HG03097 (cell line): ENCODE results near the gene TECPR1.

ENCODE experiments used
- ATAC-seq: cut with Tn5 transposase; IDR thresholded peaks from one replicate; pipeline ENCODE4 v1.9.1; 2021; ENCODE audit not compliant: unreplicated experiment, low FRiP score

The TECPR1 gene

GRCh38 chr7:98250789-98251188 is 1.2 kb downstream of the TECPR1 start:
- no peak for ATAC-seq

DNA sequence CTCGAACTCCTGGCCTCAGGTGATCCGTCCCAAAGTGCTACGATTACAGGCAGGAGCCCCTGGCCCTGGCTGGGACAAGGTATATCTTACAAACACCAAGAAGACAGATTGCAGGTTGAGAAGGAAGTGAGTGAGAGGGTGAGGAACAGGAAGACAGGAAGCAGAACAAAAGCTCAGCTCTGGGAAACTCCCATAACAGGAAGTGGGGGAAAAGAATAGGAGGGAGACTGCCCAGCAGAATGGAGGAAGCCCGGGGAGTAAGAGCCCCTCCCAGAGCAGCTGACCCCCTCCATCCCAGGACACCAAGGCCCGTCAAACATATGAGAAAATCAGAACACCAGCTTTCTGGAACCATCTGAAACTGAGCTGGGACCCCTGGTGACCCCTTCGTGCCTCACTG is 2.9 kb downstream of the TECPR1 start:
- ATAC-seq, result no peak

DNA sequence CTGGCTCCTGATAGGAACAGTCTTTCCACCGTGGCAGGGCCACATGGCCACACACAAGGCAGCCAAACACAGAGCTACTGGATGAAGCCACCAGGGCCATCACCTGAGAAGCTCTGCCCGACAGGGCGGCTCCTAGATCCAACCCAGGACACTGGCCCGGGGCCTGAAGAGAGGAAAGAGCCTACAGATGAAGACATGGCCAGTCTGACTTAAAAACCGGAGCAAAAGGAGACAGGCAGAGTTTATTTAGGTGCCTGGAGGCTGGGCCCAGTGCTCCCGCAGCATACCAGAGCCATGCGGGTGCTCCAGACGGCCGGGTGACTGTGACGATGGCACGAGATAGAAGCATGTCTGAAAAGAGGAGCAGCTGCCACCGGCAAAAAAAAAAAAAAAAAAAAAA is 3.9 kb downstream of the TECPR1 start:
- ATAC-seq, result no peak

DNA sequence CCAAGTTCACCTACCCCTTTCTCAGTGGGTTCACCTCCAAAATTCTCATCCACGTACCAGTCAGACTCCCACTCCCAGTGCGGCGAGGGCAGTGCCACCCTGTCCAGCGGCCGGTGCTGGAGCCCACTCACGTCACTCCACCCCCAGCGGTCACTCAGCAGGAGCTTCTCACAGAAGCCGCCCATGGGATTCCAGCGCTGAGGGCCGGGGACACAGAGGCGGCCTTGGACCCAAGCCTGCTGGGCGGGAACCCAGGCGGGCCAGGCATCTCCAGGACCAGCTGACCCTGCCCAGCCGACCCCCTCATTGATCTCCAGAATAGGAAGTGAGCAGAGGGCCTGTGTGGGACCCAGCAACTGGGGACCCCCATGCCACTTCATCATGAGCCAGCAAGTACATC is 7.2 kb downstream of the TECPR1 start:
- no peak for ATAC-seq

DNA sequence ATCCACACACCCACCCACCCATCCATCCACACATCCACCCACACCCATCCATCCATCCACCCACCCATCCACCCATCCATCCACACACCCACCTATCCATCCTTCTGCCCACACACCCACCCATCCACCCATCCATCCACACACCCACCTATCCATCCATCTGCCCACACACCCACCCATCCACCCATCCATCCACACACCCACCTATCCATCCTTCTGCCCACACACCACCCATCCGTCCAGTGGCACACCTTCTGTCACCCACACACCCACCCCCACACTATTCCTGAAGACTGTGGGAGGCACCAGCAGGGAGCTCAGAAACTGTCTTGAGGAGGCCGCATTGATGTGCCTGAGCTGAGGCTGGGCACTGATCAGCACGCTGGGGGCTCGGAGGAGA is 9.1 kb downstream of the TECPR1 start:
- no peak for ATAC-seq

GRCh38 chr7:98242342-98242741 is 9.7 kb downstream of the TECPR1 start:
- no peak for ATAC-seq

GRCh38 chr7:98241674-98242241 is 10.3 kb downstream of the TECPR1 start:
- ATAC-seq, result no peak

- ATAC-seq, result no peak
These were observed 10.9 kb downstream of the TECPR1 start for GRCh38 chr7:98240961-98241673.

DNA sequence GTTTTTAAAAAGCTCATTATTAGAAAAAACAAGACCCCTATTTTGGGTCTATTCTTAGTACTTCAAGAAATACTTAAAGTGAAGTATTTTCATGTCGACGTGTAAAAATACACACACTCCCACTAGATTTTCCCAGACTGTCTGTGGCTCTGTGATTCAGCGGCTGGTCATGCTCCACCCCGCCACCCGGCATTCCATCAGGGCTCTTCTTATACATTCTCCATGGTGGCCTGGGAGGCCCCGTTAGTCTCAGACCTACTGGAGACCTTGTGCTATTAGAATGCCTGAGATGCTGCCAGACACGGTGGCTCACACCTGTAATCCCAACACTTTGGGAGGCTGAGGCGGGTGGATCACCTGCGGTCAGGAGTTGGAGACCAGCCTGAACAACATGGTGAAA is 13.1 kb downstream of the TECPR1 start:
- no peak for ATAC-seq

DNA sequence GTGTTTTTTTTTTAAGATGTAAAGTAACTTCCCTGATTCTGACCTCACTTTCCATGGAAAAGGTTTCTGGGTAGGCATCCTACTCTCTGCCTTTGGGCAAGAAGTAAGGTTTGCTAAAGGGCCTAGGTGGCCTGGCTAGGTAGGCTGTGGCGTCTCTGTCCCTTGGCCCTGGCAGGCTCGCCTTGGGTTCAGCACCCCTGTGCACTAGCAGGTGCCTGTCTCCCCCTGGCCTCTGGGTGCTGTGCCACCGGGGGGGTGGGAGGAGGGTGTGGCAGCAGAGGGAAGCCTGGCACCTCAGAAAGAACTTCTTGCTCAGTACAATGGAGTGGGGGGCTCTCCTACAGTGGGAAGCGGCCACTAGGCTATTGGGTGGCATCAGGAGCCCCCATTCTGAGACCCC is 14.0 kb downstream of the TECPR1 start:
- ATAC-seq, result no peak

DNA sequence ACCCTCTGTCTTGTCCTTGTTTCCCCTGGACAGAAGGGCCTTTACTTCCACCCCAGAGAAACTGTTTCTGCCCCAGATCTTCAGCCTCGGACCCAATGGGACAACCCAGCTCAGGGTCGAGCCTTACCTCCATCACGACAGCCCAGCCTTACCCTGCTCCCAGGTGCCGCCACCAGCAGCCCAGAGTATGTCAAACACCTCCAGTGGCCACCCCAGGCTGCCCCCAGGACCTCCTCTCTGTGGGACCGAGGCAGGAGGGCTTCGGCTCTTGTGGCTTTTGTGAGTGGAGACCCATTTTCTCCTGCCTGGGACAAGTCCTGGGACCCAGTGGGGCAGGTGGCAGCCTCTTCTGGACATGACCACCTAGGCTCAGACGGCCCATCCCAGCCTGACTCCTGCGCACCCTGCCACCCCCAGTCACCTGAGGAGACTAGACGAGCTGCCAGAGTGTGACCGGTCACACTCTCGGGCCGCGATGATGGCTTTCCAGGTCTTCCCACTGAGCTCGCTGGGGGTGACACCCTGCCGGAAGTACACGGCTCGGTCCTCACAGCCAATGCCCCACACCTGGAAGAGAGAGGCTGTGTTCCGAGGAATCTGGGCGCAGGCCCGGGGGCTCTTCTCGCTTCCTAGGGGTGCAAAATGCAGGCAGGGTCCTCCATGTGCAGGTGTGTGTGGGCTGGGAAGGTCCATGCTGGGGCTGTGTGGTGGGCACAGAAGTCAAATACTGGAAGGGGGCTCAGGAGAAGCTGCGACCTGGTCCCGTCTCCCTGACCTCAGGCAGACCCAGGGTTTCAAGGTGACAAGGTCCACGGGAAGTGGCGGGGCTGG is 15.5 kb downstream of the TECPR1 start:
- ATAC-seq, result no peak

- ATAC-seq, result no peak
These were observed 16.1 kb downstream of the TECPR1 start for GRCh38 chr7:98235901-98236300.

DNA sequence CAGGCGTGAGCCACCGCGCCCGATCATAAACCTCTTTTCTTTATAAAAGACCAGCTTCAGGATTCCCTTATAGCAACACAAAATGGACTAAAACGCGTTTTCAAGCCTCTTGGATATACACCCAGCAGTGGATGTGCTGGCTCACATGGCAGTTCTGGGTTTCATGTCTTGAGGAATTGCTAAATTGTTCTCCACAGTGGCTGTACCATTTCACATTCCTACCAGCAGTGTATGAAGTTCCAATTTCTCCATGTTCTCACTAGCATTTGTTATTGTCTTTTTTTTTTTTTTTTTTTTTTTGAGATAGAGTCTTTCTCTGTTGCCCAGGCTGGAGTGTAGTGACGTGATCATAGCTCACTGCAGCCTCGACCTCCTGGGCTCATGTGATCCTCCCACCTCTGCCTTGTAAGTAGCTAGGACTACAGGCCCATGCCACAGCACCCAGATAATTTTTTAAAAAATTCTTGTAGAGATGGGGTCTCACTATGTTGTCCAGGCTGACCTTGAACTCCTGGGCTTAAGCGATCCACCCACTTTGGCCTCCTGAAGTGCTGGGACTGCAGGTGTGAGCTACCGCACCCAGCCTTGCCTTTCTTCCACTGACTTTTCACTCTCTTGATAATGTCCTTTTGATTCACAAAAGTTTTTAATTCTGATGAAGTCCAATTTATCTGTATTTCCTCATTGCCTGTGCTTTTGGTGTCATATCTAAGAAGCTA is 17.4 kb downstream of the TECPR1 start:
- no peak for ATAC-seq

- no peak for ATAC-seq
These were observed 18.6 kb downstream of the TECPR1 start for GRCh38 chr7:98233219-98234070.

DNA sequence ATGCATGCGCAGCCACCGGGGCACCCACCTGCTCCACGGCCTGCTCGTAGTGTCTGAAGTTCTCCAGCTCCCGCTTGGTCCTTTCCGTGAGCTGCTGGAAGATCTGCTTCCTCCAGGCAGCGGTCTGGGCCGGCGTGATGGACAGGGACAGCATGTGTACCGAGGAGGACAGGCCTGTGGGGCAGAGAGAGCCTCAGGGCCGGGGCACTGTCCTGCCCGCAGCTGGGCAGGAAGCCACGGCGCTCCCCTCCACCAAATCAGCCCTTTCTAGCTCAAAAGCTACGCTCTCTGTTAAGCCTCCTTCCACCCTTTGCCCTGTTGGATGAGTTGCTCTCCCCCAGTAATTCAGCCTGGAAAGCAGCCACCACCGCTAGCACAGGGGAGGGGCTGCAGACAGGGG is 19.2 kb downstream of the TECPR1 start:
- no peak for ATAC-seq

DNA sequence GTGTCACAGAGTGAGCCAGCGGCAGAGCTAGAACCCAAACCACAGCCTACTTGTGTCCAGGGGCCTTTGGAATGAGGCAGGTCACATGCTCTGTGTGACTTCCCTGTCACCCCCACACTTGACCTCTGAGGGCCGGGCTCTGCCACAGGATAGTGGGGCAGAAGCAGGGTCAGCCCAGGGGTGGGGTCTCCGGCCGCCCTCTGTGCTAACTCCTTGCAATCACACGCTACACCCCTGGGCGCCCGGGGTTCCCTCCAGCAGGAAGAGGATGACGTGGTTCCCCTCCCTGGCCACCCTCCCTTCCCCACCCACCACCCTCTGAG is 19.8 kb downstream of the TECPR1 start:
- no peak for ATAC-seq

DNA sequence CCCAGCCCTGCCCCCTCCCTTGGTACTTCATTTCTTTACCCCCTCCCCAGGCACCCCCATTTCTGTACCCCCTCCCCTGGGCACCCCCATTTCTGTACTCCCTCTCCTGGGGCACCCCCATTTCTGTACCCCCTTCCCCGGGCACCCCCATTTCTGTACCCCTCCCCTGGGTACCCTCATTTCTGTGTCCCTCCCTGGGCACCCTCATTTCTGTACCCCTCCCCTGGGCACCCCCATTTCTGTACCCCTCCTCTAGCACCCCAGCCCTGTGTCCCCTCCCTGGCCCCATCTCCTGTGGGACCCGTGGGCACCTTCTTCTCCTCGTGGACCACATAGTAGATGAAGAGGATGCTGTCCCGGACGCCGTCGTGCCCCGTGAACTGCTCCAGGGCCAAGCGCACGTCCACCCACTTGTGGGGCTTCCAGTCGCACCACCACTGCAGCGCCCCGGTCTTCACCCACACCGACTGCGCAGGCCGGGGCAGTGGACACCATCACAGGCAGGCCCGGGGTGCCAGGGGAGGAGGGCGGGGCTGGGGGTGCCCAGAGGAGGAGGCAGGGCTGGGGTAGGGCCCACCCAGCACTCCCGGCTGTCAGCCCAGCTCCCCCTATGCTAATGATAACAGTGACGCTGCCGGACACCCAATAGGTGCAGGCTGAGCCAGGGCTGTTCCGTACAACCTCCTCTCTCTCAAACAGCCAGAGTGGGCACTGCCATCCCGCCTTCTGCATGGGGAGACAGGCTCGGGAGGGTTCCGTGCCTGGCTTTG is 20.4 kb downstream of the TECPR1 start:
- ATAC-seq, result no peak

DNA sequence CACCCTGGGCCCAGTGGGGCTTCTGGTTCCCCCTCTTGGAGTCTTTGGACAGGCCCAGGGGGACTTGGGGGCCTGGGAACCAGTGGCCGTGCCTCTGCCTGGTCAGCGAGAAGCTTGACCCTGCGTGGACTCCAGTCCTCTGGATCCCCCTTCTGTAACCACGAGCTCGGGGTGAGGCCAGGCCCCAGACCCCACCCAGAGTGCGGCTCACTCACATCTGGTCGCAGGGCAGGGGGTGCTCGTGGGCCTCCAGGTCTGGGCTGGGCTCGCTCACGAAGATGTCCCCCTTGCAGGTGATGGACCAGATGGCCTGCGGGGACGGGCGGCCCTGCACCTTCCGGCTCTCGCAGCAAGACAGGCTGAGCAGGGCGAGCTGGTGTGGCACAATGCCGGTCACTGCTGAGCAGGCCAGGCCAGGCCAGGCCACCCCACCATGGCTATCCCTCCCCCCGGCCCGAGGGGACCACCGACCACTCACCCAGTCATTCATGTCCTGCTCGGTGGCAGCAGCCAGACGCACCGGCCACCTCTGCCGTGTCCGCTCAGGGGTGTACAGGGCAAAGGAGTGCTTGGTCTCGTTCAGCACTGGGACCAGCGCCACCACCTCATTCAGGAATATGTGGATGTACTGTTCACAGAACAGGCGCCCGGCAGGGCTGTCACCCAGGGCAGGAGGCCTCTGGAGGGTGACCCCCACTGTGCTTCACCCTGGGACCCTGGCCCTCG is 21.1 kb downstream of the TECPR1 start:
- no peak for ATAC-seq
